Keratinocyte (primary cell): Measurements from ENCODE around the gene IFTAP.
"Not testable (repeated sequence)": the region's sequence is repeated elsewhere in the genome, so short reads cannot be mapped to it uniquely, and the experiment has no call there.

ENCODE experiments used
- CTCF ChIP-seq, 3 experiments: IDR thresholded peaks in 1 of 3; conservative IDR thresholded peaks in 1 of 3; optimal IDR thresholded peaks in 1 of 3; 2 replicates in 2 of 3; 3 replicates in 1 of 3; pipeline versions ENCODE3 to v1.5.1; 2011; ENCODE audit warnings: low read length in 3 of 3, mild to moderate bottlenecking in 3 of 3, moderate library complexity in 2 of 3, control low read depth in 1 of 3, inconsistent platforms in 1 of 3; ENCODE audit not compliant: insufficient read depth in 2 of 3; ENCODE audit errors: extremely low read depth in 1 of 3
- EZH2 ChIP-seq: IDR thresholded peaks from one replicate; pipeline ENCODE4 v1.6.1; 2012; ENCODE audit warnings: inconsistent platforms, mild to moderate bottlenecking, low read length, moderate library complexity

GRCh38 chr11:36557390-36557789 lies 36.9 kb upstream of the IFTAP start:
- not testable (repeated sequence) for TF ChIP-seq CTCF (optimal IDR thresholded peaks at IDR 0.05 in 1 of 3, IDR thresholded peaks at IDR 0.05 in 1 of 3, conservative IDR thresholded peaks at IDR 0.05 in 1 of 3; ENCODE audit: extremely low read depth in 1 of 3, insufficient read depth in 2 of 3, low read length in 3 of 3); EZH2
